ENCODE results near the gene KDM6A. TPM values are rescaled to one million over a fixed set of nuclear protein-coding genes. Genes with fewer than 3 reads are reported as not detected.
"Not testable (repeated sequence)": the region's sequence is repeated elsewhere in the genome, so short reads cannot be mapped to it uniquely, and the experiment has no call there.

Gene KDM6A
- total and polyA plus RNA-seq, 8 donors = 21.1 to 75.0 (median 49.2) TPM

DNA sequence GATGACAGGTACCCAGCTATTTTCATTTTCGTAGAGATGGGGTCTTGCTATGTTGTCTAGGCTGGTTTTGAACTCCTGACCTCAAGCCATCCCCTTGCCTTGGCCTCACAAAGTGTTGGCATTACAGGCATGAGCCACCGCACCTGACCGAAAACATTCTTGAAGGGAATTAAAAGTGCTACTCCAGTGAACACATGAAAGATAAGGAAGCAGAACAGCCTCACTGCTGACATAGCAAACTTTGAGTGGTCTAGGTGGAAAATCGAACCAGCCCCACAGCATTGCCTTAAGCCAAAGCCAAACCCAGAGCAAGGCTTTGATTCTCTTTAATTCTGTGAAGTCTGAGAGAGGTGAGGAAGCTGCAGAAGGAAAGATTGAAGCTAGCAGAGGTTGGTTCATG lies 65.1 kb downstream of the KDM6A start:
- H3K27me3 ChIP-seq = no peaks in the 10 kb centered on the region
- DNase-seq = no peak
- no peaks in the 10 kb centered on the region for H3K9me3 ChIP-seq
- intact Hi-C loops (cut with DNase I) = no loop called here
- H3K4me1 ChIP-seq = no peaks in the 10 kb centered on the region
- TF ChIP-seq, protein P1, sequence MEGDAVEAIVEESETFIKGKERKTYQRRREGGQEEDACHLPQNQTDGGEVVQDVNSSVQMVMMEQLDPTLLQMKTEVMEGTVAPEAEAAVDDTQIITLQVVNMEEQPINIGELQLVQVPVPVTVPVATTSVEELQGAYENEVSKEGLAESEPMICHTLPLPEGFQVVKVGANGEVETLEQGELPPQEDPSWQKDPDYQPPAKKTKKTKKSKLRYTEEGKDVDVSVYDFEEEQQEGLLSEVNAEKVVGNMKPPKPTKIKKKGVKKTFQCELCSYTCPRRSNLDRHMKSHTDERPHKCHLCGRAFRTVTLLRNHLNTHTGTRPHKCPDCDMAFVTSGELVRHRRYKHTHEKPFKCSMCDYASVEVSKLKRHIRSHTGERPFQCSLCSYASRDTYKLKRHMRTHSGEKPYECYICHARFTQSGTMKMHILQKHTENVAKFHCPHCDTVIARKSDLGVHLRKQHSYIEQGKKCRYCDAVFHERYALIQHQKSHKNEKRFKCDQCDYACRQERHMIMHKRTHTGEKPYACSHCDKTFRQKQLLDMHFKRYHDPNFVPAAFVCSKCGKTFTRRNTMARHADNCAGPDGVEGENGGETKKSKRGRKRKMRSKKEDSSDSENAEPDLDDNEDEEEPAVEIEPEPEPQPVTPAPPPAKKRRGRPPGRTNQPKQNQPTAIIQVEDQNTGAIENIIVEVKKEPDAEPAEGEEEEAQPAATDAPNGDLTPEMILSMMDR (IDR thresholded peaks at IDR 0.05) = no peak
- H3K4me3 ChIP-seq = no peak overlapping the region
- no peaks in the 10 kb centered on the region for H3K36me3 ChIP-seq
- no peak overlapping the region for H3K27ac ChIP-seq
- peak; percentile 63 for ATAC-seq

DNA sequence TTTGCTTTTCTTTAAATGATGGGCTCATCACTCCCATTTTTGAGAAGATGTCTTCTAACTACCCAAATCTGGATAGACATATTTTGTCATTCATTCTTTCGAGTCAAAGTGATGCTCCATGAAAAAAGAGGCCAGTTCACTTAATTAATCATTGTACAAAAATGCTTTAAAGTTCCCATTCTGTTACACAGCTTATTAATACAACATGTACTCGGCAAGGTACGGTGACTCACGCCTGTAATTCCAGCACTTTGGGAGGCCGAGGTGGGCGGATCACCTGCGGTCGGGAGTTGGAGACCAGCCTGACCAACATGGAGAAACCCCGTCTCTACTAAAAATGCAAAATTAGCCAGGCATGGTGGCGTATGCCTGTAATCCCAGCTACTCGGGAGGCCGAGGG lies 67.6 kb downstream of the KDM6A start:
- H3K9me3 ChIP-seq; H3K27ac ChIP-seq; H3K4me3 ChIP-seq; H3K36me3 ChIP-seq; H3K4me1 ChIP-seq; H3K27me3 ChIP-seq; DNase-seq; intact Hi-C loops (cut with DNase I); ATAC-seq: not testable (repeated sequence)

DNA sequence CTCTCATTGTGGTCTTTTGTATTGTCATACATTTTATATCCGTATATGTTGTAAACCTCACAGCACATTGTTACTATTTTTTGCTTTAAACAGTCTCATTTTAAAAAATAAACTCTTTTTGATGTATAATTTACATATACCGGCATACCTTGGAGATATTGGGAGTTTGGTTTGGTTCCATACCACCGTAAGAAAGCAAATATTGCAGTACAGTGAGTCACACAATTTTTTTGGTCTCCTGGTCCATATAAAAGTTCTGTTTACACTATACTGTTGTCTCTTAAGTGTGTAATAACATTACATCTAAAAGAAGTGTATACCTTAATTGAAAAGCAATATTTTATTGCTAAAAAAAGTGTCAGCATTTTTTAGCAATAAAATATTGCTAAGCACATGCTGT lies 70.0 kb downstream of the KDM6A start:
- H3K27me3 ChIP-seq = no peaks in the 10 kb centered on the region
- no peaks in the 10 kb centered on the region for H3K4me1 ChIP-seq
- no peak overlapping the region for H3K27ac ChIP-seq
- TF ChIP-seq, protein P1 (IDR thresholded peaks at IDR 0.05) = no peak
- DNase-seq (no peak), ATAC-seq (no peak)
- no peak overlapping the region for H3K4me3 ChIP-seq
- no peaks in the 10 kb centered on the region for H3K36me3 ChIP-seq
- intact Hi-C loops (cut with DNase I) = no loop called here
- H3K9me3 ChIP-seq = no peaks in the 10 kb centered on the region

DNA sequence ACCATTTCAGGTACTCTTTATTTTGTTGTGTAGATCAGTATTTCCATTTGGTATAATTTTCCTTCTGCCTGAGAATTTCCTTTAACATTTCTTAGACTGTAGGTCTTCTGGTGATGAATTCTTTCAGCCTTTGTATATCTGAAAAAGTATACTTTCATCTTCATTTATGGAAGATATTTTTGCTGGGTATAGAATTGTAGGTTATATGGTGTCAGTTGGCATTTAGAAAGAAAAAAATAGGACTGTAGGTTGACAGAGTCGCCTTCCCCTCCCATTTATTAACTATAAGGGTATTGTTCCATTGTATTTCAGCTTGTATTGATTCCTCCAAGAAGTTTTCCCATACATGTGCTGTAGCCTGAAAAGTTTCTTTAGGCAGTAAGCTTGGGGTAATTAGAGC lies 71.9 kb downstream of the KDM6A start:
- Histone ChIP-seq H3K4me1 (no peaks in the 10 kb centered on the region), H3K27ac (no peak overlapping the region), H3K9me3 (no peaks in the 10 kb centered on the region), H3K4me3 (no peak overlapping the region), H3K27me3 (no peaks in the 10 kb centered on the region), H3K36me3 (no peaks in the 10 kb centered on the region)
- ATAC-seq (no peak), DNase-seq (no peak)
- TF ChIP-seq, protein P1 (IDR thresholded peaks at IDR 0.05) = no peak
- intact Hi-C loops (cut with DNase I) = no loop called here

DNA sequence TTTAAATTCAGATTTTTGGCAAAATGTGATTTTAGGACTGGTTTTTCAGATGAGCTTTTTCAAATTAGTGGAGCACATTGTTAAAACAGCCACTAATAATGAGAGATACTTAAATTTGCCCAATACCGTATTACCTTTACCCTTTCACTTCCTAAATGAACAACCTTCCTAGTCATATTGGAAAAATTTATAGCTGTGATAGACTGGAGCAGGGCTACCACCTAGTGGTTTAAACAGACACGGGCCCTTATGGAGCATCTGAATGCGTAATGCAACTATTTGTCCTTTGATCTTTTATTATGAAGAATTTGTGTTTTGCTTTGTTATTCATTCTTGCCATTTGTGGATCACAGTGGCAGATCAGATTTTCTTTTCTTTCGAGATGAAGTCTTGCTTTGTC lies 72.7 kb downstream of the KDM6A start:
- ATAC-seq = no peak
- Histone ChIP-seq H3K36me3 (no peaks in the 10 kb centered on the region), H3K9me3 (no peaks in the 10 kb centered on the region), H3K4me1 (no peaks in the 10 kb centered on the region), H3K27ac (no peak overlapping the region), H3K27me3 (no peaks in the 10 kb centered on the region), H3K4me3 (no peak overlapping the region)
- intact Hi-C loops (cut with DNase I) = no loop called here
- TF ChIP-seq, protein P1 (IDR thresholded peaks at IDR 0.05) = peak in 1 of 2 donors; percentile 23
- DNase-seq = no peak

DNA sequence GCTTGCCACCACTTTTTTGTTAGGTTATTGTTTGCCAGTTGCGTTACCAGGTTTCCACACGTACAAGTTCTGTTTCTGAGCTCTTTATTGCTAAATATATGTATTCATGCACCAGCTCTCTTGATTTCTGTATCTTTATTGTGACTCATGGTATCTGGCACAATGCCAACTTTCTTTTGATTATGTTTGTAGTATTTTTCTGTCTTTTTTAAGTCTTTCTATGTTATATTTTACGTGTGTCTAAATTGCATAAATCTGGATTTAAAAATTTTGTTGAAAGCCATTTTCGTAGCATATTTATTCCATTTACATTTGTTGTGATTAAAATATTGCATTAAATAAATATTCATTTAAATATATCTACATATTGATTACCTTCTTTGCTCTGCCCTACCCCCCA lies 73.8 kb downstream of the KDM6A start:
- TF ChIP-seq, protein P1 (IDR thresholded peaks at IDR 0.05) = no peak
- DNase-seq (no peak), ATAC-seq (no peak)
- Histone ChIP-seq H3K9me3 (no peaks in the 10 kb centered on the region), H3K4me1 (no peaks in the 10 kb centered on the region), H3K27me3 (no peaks in the 10 kb centered on the region), H3K27ac (no peak overlapping the region), H3K4me3 (no peak overlapping the region), H3K36me3 (no peaks in the 10 kb centered on the region)
- intact Hi-C loops (cut with DNase I) = no loop called here
